GM12878 (cell line): ENCODE data around the gene SERINC5. TPM values are rescaled to one million over a fixed set of nuclear protein-coding genes. Genes with fewer than 3 reads are reported as not detected.

Experiments
- ATAC-seq: fragments of 200-7000 bp; cut with Tn5 transposase; 3 replicates; pipeline ENCODE4 v1.9.1; 2020; ENCODE audit warnings: mild to moderate bottlenecking, moderate library complexity
- BruUV-seq: library from RNA; stranded (reverse); fragments of 400-500 nt; replicated peaks from 2 replicates; lab custom pipeline; 2021; lab: Mats Ljungman, UMichigan
- CTCF ChIA-PET: fragments of 300-600 bp; sonication (Branson Sonifier 250); formaldehyde crosslinking; extraction: SDS; loops from one replicate; lab custom pipeline; 2021; ENCODE audit warnings: inconsistent platforms; lab: Yijun Ruan, JAX
- POLR2A ChIA-PET: fragments of 350-600 bp; formaldehyde crosslinking; extraction: SDS; loops from one replicate; lab custom pipeline; 2021; ENCODE audit warnings: inconsistent platforms; lab: Charles Lee
- RAD21 ChIA-PET: fragments of 300-600 bp; sonication (Branson Sonifier 250); formaldehyde crosslinking; loops from one replicate; lab custom pipeline; 2023; ENCODE audit warnings: antibody characterized with exemption; ENCODE audit not compliant: unreplicated experiment; lab: Charles Lee
- SMC1A ChIA-PET: fragments of 300-600 bp; sonication (Branson Sonifier 250); formaldehyde crosslinking; loops from one replicate; lab custom pipeline; 2023; ENCODE audit not compliant: unreplicated experiment, uncharacterized antibody; lab: Charles Lee
- DNase-seq: peaks from one replicate; pipeline ENCODE4 v3.0.0-alpha.2; 2011; ENCODE audit warnings: low read depth, low spot score
- FAIRE-seq: peaks from 3 replicates; lab custom pipeline; 2011; peaks lifted over from hg19 to GRCh38; lab: Jason Lieb, UNC
- H2AFZ ChIP-seq: 2 replicates; pipeline ENCODE4 v1.6.0; 2011; ENCODE audit warnings: low read depth, low read length, control low read depth; ENCODE audit not compliant: control insufficient read depth
- H3K27ac ChIP-seq: 2 replicates; pipeline ENCODE4 v1.5.1; 2011; ENCODE audit warnings: control low read depth; ENCODE audit not compliant: control insufficient read depth, insufficient read depth
- H3K27me3 ChIP-seq, 2 experiments: replicated peaks in 1 of 2; 2 replicates each; pipeline versions ENCODE4 v1.6.0 to v1.6.1; 2011; ENCODE audit warnings: low read length in 1 of 2; ENCODE audit not compliant: control insufficient read depth in 2 of 2, insufficient read depth in 2 of 2
- H3K36me3 ChIP-seq, 2 experiments: 2 replicates each; pipeline ENCODE4 v1.5.1; 2011; ENCODE audit warnings: low read length in 1 of 2; ENCODE audit not compliant: control insufficient read depth in 2 of 2, insufficient read depth in 2 of 2
- H3K4me1 ChIP-seq: 2 replicates; pipeline ENCODE4 v1.6.1; 2011; ENCODE audit warnings: mild to moderate bottlenecking, low read length, moderate library complexity, mixed read lengths; ENCODE audit not compliant: control insufficient read depth, insufficient read depth
- H3K4me2 ChIP-seq: 2 replicates; pipeline ENCODE4 v1.6.0; 2011; ENCODE audit warnings: control low read depth; ENCODE audit not compliant: control insufficient read depth, insufficient read depth
- H3K4me3 ChIP-seq: fragments of 200-600 bp; sonication (generic); 2 replicates; pipeline ENCODE4 v1.5.1; 2016
- H3K79me2 ChIP-seq: 2 replicates; pipeline ENCODE4 v1.6.0; 2011; ENCODE audit warnings: low read length; ENCODE audit not compliant: control insufficient read depth, insufficient read depth
- H3K9ac ChIP-seq: 2 replicates; pipeline ENCODE4 v1.8.0; 2011; ENCODE audit warnings: low read length, control low read depth, mixed read lengths; ENCODE audit not compliant: control insufficient read depth, insufficient read depth
- H3K9me3 ChIP-seq: replicated peaks from 3 replicates; pipeline ENCODE4 v1.5.1; 2011; ENCODE audit warnings: mild to moderate bottlenecking, low read length; ENCODE audit not compliant: control insufficient read depth, insufficient read depth
- H4K20me1 ChIP-seq: 2 replicates; pipeline ENCODE4 v1.6.0; 2011; ENCODE audit not compliant: control insufficient read depth, insufficient read depth
- ATF3 ChIP-seq: IDR thresholded peaks from 2 replicates; pipeline ENCODE4 v1.6.1; 2011; ENCODE audit warnings: low read depth, mild to moderate bottlenecking, low read length, moderate library complexity, borderline replicate concordance; ENCODE audit errors: extremely low read depth
- DPF2 ChIP-seq: fragments of 450-650 bp; IDR thresholded peaks from 2 replicates; pipeline ENCODE4 v1.6.1; 2017; ENCODE audit warnings: mild to moderate bottlenecking
- GATAD2B ChIP-seq: fragments of 450-650 bp; conservative IDR thresholded peaks from 2 replicates; pipeline ENCODE4 v1.6.1; 2017; ENCODE audit warnings: low read depth, mild to moderate bottlenecking, moderate library complexity
- MXI1 ChIP-seq: fragments of 150-350 bp; IDR thresholded peaks from 2 replicates; pipeline ENCODE4 v1.6.1; 2011; ENCODE audit warnings: low read depth, mild to moderate bottlenecking, inconsistent platforms, low read length, improper control_type of control experiment
- NFXL1 ChIP-seq: fragments of 450-650 bp; IDR thresholded peaks from 2 replicates; pipeline ENCODE4 v1.6.1; 2017; ENCODE audit warnings: antibody characterized with exemption, mild to moderate bottlenecking, borderline replicate concordance
- NKRF ChIP-seq: fragments of 450-650 bp; conservative IDR thresholded peaks from 2 replicates; pipeline ENCODE4 v1.6.1; 2017; ENCODE audit warnings: mild to moderate bottlenecking, moderate library complexity
- PBX3 ChIP-seq: IDR thresholded peaks from 2 replicates; pipeline ENCODE4 v1.6.1; 2011; ENCODE audit warnings: mild to moderate bottlenecking, low read depth, low read length, moderate library complexity; ENCODE audit not compliant: insufficient replicate concordance
- RBBP5 ChIP-seq: fragments of 200-600 bp; sonication (generic); conservative IDR thresholded peaks from 2 replicates; pipeline ENCODE4 v1.6.1; 2016
- RELB ChIP-seq: fragments of 450-650 bp; IDR thresholded peaks from 2 replicates; pipeline ENCODE4 v1.6.1; 2017; ENCODE audit warnings: low read depth, mild to moderate bottlenecking, moderate library complexity
- RFX5 ChIP-seq: IDR thresholded peaks from 2 replicates; pipeline ENCODE4 v1.6.1; 2011; ENCODE audit warnings: low read depth, low read length, improper control_type of control experiment
- WGBS: methylation state at CpG from one replicate; pipeline ENCODE4 v1.1.6; 2016; ENCODE audit warnings: low lambda C conversion rate; ENCODE audit not compliant: insufficient replicate concordance, insufficient coverage; ENCODE audit errors: missing lambda C conversion rate; 5-methylcytosine and 5-hydroxymethylcytosine counted together
- in situ Hi-C: fragments of 300-500 bp; cut with MboI; formaldehyde crosslinking; loops from 9 replicates; pipeline ENCODE4 v1.14.3; 2018; ENCODE audit warnings: mixed read lengths
- intact Hi-C: fragments of 100-400 bp; cut with micrococcal nuclease; formaldehyde crosslinking; loops from one replicate; pipeline ENCODE4 v1.14.2; 2022; ENCODE audit not compliant: unreplicated experiment
- polyA plus RNA-seq, 11 experiments: library from polyadenylated mRNA; depleted of rRNA in 4 of 11; unstranded in 6 of 11; stranded (reverse) in 5 of 11; fragments of >200 nt; fragmentation: Nextera tagmentation in 4 of 11; fragmentation: Illumina TruSeq in 1 of 11; extraction: Ambion mirVana in 4 of 11; extraction: Trizol in 1 of 11; gene quantifications; 1 replicate in 1 of 11; 2 replicates in 10 of 11; pipeline versions ENCODE4 v1.2.1 to v1.2.3, GENCODE V29; 2011 to 2016; ENCODE audit warnings: inconsistent platforms in 2 of 11, missing spikeins in 2 of 11, low read depth in 1 of 11
- total RNA-seq, 4 experiments: library from RNA; depleted of rRNA in 3 of 4; stranded (reverse); fragments of >200 nt in 3 of 4; fragmentation: Illumina TruSeq in 1 of 4; extraction: Trizol in 1 of 4; gene quantifications; 2 replicates each; pipeline versions ENCODE4 v1.2.1 to v1.2.3, GENCODE V29; 2013 to 2021

SERINC5 gene
- total and polyA plus RNA-seq, 10 of the 15 experiments (the other 5 are each of a cell fraction or from before 2014, with no cell fraction given) = 0.66 to 7.0 (median 2.8) TPM

GRCh38 chr5:80259511-80260203 lies 3.8 kb upstream of the SERINC5 start (continued):
- TF ChIP-seq NKRF (no peak), RELB (no peak), GATAD2B (no peak), NFXL1 (no peak), ATF3 (no peak)

- Histone ChIP-seq H3K9ac (peak overlapping the region; percentile 65), H4K20me1 (no peaks in the 10 kb centered on the region), H3K4me2 (peak overlapping the region; percentile 99), H3K27ac (peak overlapping the region; percentile 37; the same call in 1 of the 2 replicates), H2AFZ (peak overlapping the region; percentile 87), H3K4me3 (peak overlapping the region; percentile 84), H3K4me1 (peaks cover 8% of the 10 kb centered on the region), H3K27me3 (no peaks in the 10 kb centered on the region), H3K36me3 (no peaks in the 10 kb centered on the region), H3K9me3 (no peaks in the 10 kb centered on the region; the same call in 2 of the 3 replicates), H3K79me2 (peaks cover 8% of the 10 kb centered on the region)
- in situ Hi-C loops (no loop called here), intact Hi-C loops (loop anchor here (5.0 kb wide), 1 partner anchor 163 kb away; no protein-coding TSS in a partner anchor)
- DNase-seq (no peak), FAIRE-seq (no peak), ATAC-seq (peak; percentile 56)
- BruUV-seq = no TSS peak
- CTCF ChIA-PET = interaction anchor here (1.3 to 3.6 kb wide), 5 partner anchors 9 to 172 kb away, joined by 3 to 11 read pairs (median 4); no protein-coding TSS in a partner anchor
- SMC1A ChIA-PET = interaction anchor here (1.0 to 5.0 kb wide), 15 partner anchors 10 to 155 kb away, joined by 3 to 70 read pairs (median 5); no protein-coding TSS in a partner anchor
- WGBS = 2% methylated on average over 16 of the region's 37 CpGs
- POLR2A ChIA-PET = interaction anchor here (0.6 to 5.2 kb wide), 21 partner anchors 10 to 934 kb away, joined by 3 to 93 read pairs (median 5); partner anchors contain the start of gene ZFYVE16
- RAD21 ChIA-PET = interaction anchor here (0.8 to 5.9 kb wide), 10 partner anchors 9 to 159 kb away, joined by 3 to 48 read pairs (median 9); no protein-coding TSS in a partner anchor
- TF ChIP-seq RBBP5 (no peak), PBX3 (no peak), RFX5 (no peak), DPF2 (no peak), RELB (0 out of 2 replicates have a peak, but pooled peaks have one; percentile 34), MXI1 (no peak)
Measured at GRCh38 chr5:80255431-80255810, 427 bp downstream of the SERINC5 start.
